HG03095 (cell line): Measurements from ENCODE around the gene SETMAR.

ENCODE experiments used
- ATAC-seq: cut with Tn5 transposase; IDR thresholded peaks from one replicate; pipeline ENCODE4 v1.9.1; 2021; ENCODE audit warnings: moderate library complexity; ENCODE audit not compliant: unreplicated experiment

The SETMAR gene

GRCh38 chr3:4351164-4351855 is 48.1 kb downstream of the SETMAR start:
- peak; percentile 42 for ATAC-seq

- no peak for ATAC-seq
Measured at GRCh38 chr3:4351872-4352271, 48.7 kb downstream of the SETMAR start.

- ATAC-seq: no peak
Measured at GRCh38 chr3:4355401-4356219, 52.4 kb downstream of the SETMAR start.

GRCh38 chr3:4356220-4356540 is 53.0 kb downstream of the SETMAR start:
- ATAC-seq: no peak

- ATAC-seq: no peak
Measured at GRCh38 chr3:4356546-4357410, 53.6 kb downstream of the SETMAR start.

GRCh38 chr3:4358273-4358672 is 55.1 kb downstream of the SETMAR start:
- ATAC-seq: no peak

GRCh38 chr3:4359805-4360502 is 56.8 kb downstream of the SETMAR start:
- ATAC-seq: no peak

- ATAC-seq: no peak
Measured at GRCh38 chr3:4360817-4361216, 57.6 kb downstream of the SETMAR start.

GRCh38 chr3:4362523-4362922 is 59.4 kb downstream of the SETMAR start:
- no peak for ATAC-seq
